Measurements from ENCODE around the gene CCDC40.
"Not testable (repeated sequence)": the region's sequence is repeated elsewhere in the genome, so short reads cannot be mapped to it uniquely, and the experiment has no call there.

The CCDC40 gene

DNA sequence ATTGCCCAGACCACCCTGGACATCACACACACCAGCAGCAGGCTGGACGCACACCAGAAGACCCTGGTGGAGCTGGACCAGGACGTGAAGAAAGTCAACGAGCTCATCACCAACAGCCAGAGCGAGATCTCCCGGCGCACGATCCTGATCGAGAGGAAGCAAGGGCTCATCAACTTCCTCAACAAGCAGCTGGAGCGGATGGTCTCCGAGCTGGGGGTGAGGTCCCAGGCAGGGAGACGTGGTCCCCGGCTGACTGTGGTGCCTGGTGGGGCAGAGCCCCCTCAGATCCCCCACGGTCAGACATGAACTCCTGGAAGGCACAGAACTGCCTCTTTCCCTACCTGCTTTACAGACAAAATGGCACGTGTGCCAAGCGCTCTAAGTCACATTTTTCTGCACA is 48.3 kb downstream of the CCDC40 start:
- H3K4me3 ChIP-seq (replicated peaks; ENCODE audit: low read depth, low read length) = no peak overlapping the region
- no peak for DNase-seq (ENCODE audit: extremely low read depth, low read depth)
- TF ChIP-seq, protein P1, sequence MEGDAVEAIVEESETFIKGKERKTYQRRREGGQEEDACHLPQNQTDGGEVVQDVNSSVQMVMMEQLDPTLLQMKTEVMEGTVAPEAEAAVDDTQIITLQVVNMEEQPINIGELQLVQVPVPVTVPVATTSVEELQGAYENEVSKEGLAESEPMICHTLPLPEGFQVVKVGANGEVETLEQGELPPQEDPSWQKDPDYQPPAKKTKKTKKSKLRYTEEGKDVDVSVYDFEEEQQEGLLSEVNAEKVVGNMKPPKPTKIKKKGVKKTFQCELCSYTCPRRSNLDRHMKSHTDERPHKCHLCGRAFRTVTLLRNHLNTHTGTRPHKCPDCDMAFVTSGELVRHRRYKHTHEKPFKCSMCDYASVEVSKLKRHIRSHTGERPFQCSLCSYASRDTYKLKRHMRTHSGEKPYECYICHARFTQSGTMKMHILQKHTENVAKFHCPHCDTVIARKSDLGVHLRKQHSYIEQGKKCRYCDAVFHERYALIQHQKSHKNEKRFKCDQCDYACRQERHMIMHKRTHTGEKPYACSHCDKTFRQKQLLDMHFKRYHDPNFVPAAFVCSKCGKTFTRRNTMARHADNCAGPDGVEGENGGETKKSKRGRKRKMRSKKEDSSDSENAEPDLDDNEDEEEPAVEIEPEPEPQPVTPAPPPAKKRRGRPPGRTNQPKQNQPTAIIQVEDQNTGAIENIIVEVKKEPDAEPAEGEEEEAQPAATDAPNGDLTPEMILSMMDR (IDR thresholded peaks at IDR 0.05; ENCODE audit: low read depth, low read length, missing control alignments) = no peak

DNA sequence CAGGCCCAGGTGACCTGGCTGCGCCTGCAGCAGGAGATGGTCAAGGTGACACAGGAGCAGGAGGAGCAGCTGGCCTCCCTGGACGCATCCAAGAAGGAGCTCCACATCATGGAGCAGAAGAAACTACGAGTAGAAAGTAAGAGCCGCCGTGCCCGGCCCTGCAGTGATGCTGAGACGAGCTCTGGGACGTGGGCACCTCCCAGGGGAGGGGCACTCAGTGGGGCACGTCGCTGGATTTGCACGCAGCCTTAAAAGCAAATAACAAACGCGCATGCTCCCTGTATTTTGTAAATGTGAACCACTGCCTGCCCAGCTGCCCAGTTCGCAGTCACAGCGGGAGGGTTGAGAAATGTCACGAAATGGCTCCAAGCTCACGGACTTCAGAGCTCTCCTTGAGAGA is 49.6 kb downstream of the CCDC40 start:
- no peak overlapping the region for H3K4me3 ChIP-seq (replicated peaks; ENCODE audit: low read depth, low read length)
- no peak for DNase-seq (ENCODE audit: extremely low read depth, low read depth)

DNA sequence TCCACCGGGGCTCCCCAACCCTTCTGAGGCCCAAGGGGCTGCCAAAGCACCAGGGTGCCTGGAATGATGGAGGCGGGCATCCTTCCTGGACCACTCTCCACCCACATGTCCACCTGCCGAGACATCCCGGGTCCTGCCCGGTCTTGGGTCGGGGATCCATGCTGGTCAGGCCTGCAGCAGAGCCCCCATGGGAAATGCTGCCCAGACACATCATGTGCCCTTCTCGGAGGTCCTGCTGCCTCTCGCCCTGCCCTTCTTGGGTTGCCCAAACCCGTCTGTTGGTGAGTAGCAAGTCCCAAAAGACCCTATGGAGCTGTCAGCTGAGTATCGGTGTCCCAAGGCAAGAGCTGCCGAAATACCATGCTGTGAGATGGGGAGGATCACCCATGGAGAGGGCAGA is 50.2 kb downstream of the CCDC40 start:
- DNase-seq (ENCODE audit: extremely low read depth, low read depth) = no peak
- TF ChIP-seq, protein P1 (IDR thresholded peaks at IDR 0.05; ENCODE audit: low read depth, low read length, missing control alignments) = no peak

More for the DNA sequence above, 49.6 kb downstream of the CCDC40 start:
- TF ChIP-seq, protein P1 (IDR thresholded peaks at IDR 0.05; ENCODE audit: low read depth, low read length, missing control alignments) = no peak

DNA sequence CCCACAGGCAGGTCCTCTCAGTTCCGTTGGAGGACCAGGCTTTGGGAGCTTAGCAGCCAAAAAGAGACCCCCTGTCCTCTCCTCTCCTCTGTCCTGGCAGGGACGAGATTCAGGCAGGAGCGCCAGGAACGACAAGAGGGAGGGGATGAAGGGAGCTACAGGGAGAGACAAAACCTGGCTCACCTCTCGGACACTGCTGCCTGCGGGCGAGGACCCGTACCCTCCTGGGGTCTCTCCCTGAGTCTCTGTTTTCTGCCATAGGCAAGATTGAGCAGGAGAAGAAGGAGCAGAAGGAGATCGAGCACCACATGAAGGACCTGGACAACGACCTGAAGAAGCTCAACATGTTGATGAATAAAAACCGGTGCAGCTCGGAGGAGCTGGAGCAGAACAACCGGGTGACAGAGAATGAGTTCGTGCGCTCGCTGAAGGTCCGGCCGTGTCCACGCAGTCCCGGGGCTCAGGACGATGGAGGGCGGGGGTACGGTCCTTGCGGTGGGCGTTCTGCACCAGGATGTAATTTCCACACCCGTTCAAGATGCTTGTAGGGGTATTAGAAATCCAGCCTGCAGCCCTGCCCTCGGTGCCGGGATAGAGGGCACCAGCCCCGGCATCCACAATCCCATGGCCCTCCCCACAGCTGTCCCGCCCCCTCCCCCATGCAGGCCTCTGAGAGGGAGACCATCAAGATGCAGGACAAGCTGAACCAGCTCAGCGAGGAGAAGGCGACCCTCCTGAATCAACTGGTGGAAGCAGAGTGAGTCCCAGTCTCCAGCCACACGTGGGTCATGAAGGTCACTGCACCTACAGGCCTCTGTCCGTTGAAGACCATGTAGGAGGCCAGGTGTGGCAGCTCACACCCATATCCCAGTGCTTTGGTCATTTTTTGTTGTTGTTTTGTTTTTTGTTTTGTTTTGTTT is 51.2 kb downstream of the CCDC40 start:
- no peak overlapping the region for H3K4me3 ChIP-seq (replicated peaks; ENCODE audit: low read depth, low read length)
- no peak for DNase-seq (ENCODE audit: extremely low read depth, low read depth)
- TF ChIP-seq, protein P1 (IDR thresholded peaks at IDR 0.05; ENCODE audit: low read depth, low read length, missing control alignments) = no peak

More for the DNA sequence above, 50.2 kb downstream of the CCDC40 start:
- no peak overlapping the region for H3K4me3 ChIP-seq (replicated peaks; ENCODE audit: low read depth, low read length)

DNA sequence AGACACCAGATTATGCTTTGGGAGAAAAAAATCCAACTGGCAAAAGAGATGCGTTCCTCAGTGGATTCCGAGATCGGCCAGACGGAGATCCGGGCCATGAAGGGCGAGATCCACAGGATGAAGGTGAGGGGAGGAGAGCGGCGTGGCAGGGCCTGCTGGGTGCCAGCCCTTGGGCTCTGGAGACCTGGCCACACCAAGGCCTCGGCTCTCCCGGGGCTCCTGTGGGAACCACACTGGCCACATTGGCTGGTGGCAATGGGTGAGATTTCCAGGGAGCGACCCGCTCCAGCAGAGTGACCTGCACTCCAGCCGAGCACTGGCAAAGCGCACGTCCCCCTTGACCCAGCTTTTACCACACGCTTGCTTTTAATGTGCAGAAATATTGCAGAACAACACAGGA is 53.3 kb downstream of the CCDC40 start:
- TF ChIP-seq, protein P1 (IDR thresholded peaks at IDR 0.05; ENCODE audit: low read depth, low read length, missing control alignments) = no peak
- H3K4me3 ChIP-seq (replicated peaks; ENCODE audit: low read depth, low read length) = no peak overlapping the region
- DNase-seq (ENCODE audit: extremely low read depth, low read depth) = no peak

DNA sequence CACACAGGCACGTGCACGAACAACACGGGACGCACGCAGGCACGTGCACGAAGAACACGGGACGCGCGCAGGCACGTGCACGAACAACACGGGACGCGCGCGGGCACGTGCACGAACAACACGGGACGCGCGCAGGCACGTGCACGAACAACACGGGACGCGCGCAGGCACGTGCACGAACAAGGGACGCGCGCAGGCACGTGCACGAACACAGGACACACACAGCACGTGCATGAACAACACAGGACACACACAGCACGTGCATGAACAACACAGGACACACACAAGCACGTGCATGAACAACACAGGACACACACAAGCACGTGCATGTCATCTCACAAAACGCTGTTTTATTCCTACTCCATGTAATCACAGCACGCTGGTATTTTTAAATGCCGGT is 53.7 kb downstream of the CCDC40 start:
- DNase-seq (ENCODE audit: extremely low read depth, low read depth); H3K4me3 ChIP-seq (replicated peaks; ENCODE audit: low read depth, low read length): not testable (repeated sequence)

DNA sequence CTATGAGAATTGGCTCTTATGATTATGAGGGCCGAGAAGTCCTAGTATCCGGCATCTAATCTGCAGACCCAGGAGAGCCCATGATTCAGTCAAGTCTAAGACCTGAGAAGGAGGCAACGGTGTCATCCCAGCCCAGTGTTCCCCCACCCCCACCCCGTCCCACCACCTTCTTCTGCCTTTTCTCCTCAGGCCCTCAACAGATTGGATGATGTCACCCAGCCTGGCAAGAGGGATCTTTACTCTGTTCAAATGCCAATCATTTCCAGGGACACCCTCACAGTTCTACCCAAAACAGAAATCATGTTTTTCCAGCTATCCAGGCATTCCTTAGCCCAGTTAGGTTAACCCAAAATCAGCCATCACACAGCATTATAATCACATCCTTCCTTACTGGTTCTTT is 54.9 kb downstream of the CCDC40 start:
- no peak for DNase-seq (ENCODE audit: extremely low read depth, low read depth)
- no peak overlapping the region for H3K4me3 ChIP-seq (replicated peaks; ENCODE audit: low read depth, low read length)
- TF ChIP-seq, protein P1 (IDR thresholded peaks at IDR 0.05; ENCODE audit: low read depth, low read length, missing control alignments) = no peak

Measured in HFF-Myc (cell line).